HEK293 (cell line): ENCODE measurements around the gene RASA1.

Experiments used
- ATF2 ChIP-seq: fragments of 450-650 bp; formaldehyde crosslinking; IDR thresholded peaks from 2 replicates; pipeline ENCODE4 v1.5.1; 2016; ENCODE audit warnings: missing biosample characterization, missing genetic modification characterization, low read depth
- CTCF ChIP-seq: fragments of 450-650 bp; formaldehyde crosslinking; IDR thresholded peaks from 2 replicates; pipeline ENCODE4 v1.5.1; 2016; ENCODE audit warnings: missing biosample characterization, missing genetic modification characterization
- HOXA7 ChIP-seq: sonication (generic); formaldehyde crosslinking; IDR thresholded peaks from 2 replicates; pipeline ENCODE4 v1.8.1; 2022; ENCODE audit warnings: missing genetic modification reagents, borderline replicate concordance
- PBX3 ChIP-seq: sonication (generic); formaldehyde crosslinking; IDR thresholded peaks from 2 replicates; pipeline ENCODE4 v1.8.1; 2022; ENCODE audit warnings: mild to moderate bottlenecking, moderate library complexity, missing genetic modification reagents
- PRDM2 ChIP-seq: fragments of 450-650 bp; formaldehyde crosslinking; IDR thresholded peaks from 2 replicates; pipeline ENCODE4 v1.5.1; 2016; ENCODE audit warnings: missing biosample characterization, missing genetic modification characterization, borderline replicate concordance
- REST ChIP-seq: fragments of 450-650 bp; formaldehyde crosslinking; IDR thresholded peaks from 2 replicates; pipeline ENCODE4 v1.5.1; 2016; ENCODE audit warnings: missing biosample characterization, missing genetic modification characterization
- YY2 ChIP-seq: fragments of 450-650 bp; formaldehyde crosslinking; IDR thresholded peaks from 2 replicates; pipeline ENCODE4 v1.5.1; 2016; ENCODE audit warnings: missing biosample characterization, missing genetic modification characterization
- ZBTB17 ChIP-seq: fragments of 450-650 bp; formaldehyde crosslinking; IDR thresholded peaks from 2 replicates; pipeline ENCODE4 v1.5.1; 2016; ENCODE audit warnings: missing biosample characterization, missing genetic modification characterization
- ZFP41 ChIP-seq: fragments of 450-650 bp; formaldehyde crosslinking; IDR thresholded peaks from 2 replicates; pipeline ENCODE4 v1.5.1; 2016; ENCODE audit warnings: missing biosample characterization, missing genetic modification characterization, borderline replicate concordance
- ZFP69B ChIP-seq: fragments of 450-650 bp; formaldehyde crosslinking; IDR thresholded peaks from 2 replicates; pipeline ENCODE4 v1.5.1; 2016; ENCODE audit warnings: missing biosample characterization, missing genetic modification characterization
- ZNF114 ChIP-seq: fragments of 450-650 bp; formaldehyde crosslinking; IDR thresholded peaks from 2 replicates; pipeline ENCODE4 v1.5.0; 2017; ENCODE audit warnings: missing biosample characterization, missing genetic modification characterization
- ZNF580 ChIP-seq: fragments of 450-650 bp; formaldehyde crosslinking; IDR thresholded peaks from 2 replicates; pipeline ENCODE4 v1.5.1; 2016; ENCODE audit warnings: missing biosample characterization, missing genetic modification characterization

- no peak for TF ChIP-seq REST
- TF ChIP-seq CTCF (tag by site-specific recombination): no peak
- no peak for TF ChIP-seq ZFP41 (tag by site-specific recombination)
- TF ChIP-seq PBX3 (CRISPR knock-in tag): no peak
- TF ChIP-seq ATF2 (tag by site-specific recombination): no peak
- TF ChIP-seq ZBTB17 (tag by site-specific recombination): no peak
- no peak for TF ChIP-seq HOXA7 (CRISPR knock-in tag)
- TF ChIP-seq ZNF580 (tag by site-specific recombination): no peak
- no peak for TF ChIP-seq ZFP69B
- no peak for TF ChIP-seq PRDM2 (tag by site-specific recombination)
- TF ChIP-seq ZNF114 (tag by site-specific recombination): no peak
- TF ChIP-seq YY2 (tag by site-specific recombination): no peak
Measured at GRCh38 chr5:87276655-87277054, 9.0 kb downstream of the RASA1 start.
